ENCODE data around the gene CACNB4. TPM values are rescaled to one million over a fixed set of nuclear protein-coding genes. Genes with fewer than 3 reads are reported as not detected.

Gene CACNB4
- total RNA-seq, 4 donors from 2014 or later = 0.20 to 1.6 (median 0.90) TPM

DNA sequence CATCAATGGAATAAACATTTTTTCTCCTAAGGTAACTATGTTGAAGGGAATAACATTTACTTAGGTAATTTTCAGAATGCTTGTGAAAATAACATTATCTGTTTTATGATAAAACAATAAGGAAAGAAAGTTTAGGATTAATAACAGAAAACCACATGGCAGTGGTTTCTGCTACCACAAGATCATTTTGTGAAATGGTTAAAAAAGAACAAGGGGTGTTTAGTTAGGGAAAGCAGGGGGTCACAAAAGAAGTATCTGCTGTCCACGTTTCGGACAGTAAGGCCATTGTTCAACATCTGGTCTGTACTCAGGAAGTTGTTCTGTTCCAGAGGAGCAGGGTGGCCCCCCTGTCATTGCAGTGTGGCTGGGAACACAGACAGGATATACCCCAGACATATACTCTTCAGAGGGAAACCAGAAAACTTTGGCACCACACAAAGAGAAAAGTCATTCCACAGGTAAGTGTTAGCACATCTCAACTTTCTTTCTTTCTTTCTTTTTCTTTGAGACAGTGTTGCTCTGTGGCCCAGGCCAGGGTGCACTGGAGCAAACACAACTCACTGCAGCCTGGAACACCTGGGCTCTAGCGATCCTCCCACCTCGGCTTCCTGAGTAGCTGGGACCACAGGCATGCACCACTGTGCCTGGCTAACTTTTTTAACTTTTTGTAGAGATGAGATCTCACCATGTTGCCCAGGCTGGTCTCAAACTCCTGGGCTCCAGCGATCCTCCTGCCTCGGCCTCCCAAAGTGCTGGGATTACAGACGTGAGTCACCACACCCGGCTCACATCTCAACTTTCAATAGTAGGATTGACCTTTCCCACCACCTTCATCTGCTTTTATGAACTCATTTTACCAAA, 255.8 kb downstream of the CACNB4 start:
- DNase-seq = no peak
- Histone ChIP-seq H3K9me3 (no peaks in the 10 kb centered on the region), H3K27me3 (no peaks in the 10 kb centered on the region), H3K4me1 (no peaks in the 10 kb centered on the region), H3K4me3 (no peak overlapping the region), H3K36me3 (no peaks in the 10 kb centered on the region), H3K27ac (no peak overlapping the region)
- WGBS, 2 donors (ENCODE audit: low coverage in 1 of 2) = 58 to 76% methylated on average over 5 to 8 of the region's 8 CpGs
- intact Hi-C loops (cut with DNase I; ENCODE audit: low total_unique reads) = no loop called here
- no peak for TF ChIP-seq POLR2AphosphoS5 (IDR thresholded peaks at IDR 0.05)
- no peak for TF ChIP-seq EP300 (IDR thresholded peaks at IDR 0.05; ENCODE audit: low read depth)
- no peak for TF ChIP-seq POLR2A (IDR thresholded peaks at IDR 0.05)
- TF ChIP-seq, protein P1, sequence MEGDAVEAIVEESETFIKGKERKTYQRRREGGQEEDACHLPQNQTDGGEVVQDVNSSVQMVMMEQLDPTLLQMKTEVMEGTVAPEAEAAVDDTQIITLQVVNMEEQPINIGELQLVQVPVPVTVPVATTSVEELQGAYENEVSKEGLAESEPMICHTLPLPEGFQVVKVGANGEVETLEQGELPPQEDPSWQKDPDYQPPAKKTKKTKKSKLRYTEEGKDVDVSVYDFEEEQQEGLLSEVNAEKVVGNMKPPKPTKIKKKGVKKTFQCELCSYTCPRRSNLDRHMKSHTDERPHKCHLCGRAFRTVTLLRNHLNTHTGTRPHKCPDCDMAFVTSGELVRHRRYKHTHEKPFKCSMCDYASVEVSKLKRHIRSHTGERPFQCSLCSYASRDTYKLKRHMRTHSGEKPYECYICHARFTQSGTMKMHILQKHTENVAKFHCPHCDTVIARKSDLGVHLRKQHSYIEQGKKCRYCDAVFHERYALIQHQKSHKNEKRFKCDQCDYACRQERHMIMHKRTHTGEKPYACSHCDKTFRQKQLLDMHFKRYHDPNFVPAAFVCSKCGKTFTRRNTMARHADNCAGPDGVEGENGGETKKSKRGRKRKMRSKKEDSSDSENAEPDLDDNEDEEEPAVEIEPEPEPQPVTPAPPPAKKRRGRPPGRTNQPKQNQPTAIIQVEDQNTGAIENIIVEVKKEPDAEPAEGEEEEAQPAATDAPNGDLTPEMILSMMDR (IDR thresholded peaks at IDR 0.05) = no peak
- in situ Hi-C loops (cut with MboI; ENCODE audit: low pct_ligation_motif_present in 1 of 4, low pct_unique_long_range_greater_than_20kb in 1 of 4, low sequenced_read_pairs in 3 of 4) = no loop called here

DNA sequence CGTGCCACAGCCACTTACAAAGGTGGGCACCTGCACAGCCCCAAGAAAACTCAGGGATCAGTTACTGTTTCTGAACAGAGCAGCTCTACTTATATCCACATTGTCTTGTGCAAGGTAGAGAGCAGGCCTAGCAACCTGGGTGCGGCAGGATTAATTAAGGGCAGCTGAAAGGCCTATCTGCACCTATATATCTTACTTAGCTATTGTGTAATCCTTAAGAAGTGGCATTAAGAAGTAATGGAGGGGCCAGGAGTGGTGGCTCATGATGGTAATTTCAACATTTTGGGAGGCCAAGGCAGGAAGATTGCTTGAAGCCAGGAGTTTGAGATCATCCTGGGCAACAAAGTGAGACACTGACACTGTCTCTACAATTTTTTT, 257.8 kb downstream of the CACNB4 start:
- WGBS, 2 donors (ENCODE audit: low coverage in 1 of 2) = 71 to 97% methylated on average over 1 to 2 of the region's 2 CpGs
- H3K36me3 ChIP-seq = no peaks in the 10 kb centered on the region
- TF ChIP-seq POLR2A (IDR thresholded peaks at IDR 0.05) (no peak), EP300 (IDR thresholded peaks at IDR 0.05; ENCODE audit: low read depth) (no peak), POLR2AphosphoS5 (IDR thresholded peaks at IDR 0.05) (no peak)
- TF ChIP-seq, protein P1 (IDR thresholded peaks at IDR 0.05) = no peak
- no peaks in the 10 kb centered on the region for H3K27me3 ChIP-seq
- H3K4me3 ChIP-seq = no peak overlapping the region
- DNase-seq = no peak
- intact Hi-C loops (cut with DNase I; ENCODE audit: low total_unique reads) (no loop called here), in situ Hi-C loops (cut with MboI; ENCODE audit: low pct_ligation_motif_present in 1 of 4, low pct_unique_long_range_greater_than_20kb in 1 of 4, low sequenced_read_pairs in 3 of 4) (no loop called here)
- no peaks in the 10 kb centered on the region for H3K4me1 ChIP-seq
- H3K9me3 ChIP-seq = no peaks in the 10 kb centered on the region
- H3K27ac ChIP-seq = no peak overlapping the region

DNA sequence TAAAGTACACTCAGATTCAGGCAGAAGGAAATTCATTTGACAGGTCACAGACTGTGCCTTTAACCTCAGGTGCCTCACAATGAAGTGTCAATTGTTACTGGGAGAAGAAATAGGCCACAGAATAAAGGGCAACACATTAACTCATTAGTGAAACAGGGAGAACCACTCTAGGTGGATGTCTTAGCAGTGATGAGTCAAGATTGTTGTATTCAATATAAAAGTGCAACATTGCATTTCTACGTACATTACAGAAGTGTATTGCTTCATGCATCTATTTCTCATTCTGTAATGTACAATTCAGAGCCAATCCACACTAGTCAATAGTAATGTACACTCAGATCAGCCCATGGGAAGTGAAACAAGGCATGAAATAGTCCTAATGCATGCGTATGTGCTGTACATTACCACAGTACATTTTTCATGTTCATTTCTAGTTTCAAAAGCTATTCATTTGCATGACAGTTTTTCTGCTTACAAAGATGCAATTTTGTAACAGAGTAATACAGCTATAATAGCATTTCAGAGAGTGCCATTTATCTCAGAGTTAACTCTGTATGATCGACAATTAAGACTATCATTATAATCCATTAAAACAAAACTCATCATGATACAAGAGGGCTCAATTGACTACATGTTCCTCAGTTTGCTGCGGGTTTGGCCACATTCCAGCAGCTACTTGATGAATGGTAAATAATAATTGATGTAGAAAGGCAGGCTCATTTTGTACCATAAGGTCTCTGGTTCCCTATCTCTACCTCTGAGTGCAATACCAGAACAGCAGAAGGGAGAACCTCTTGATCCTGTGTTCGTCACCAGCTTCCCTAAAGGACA, 258.4 kb downstream of the CACNB4 start:
- H3K27me3 ChIP-seq = no peaks in the 10 kb centered on the region
- TF ChIP-seq EP300 (IDR thresholded peaks at IDR 0.05; ENCODE audit: low read depth) = no peak
- TF ChIP-seq, protein P1 (IDR thresholded peaks at IDR 0.05) = no peak
- TF ChIP-seq POLR2A (IDR thresholded peaks at IDR 0.05) = no peak
- TF ChIP-seq POLR2AphosphoS5 (IDR thresholded peaks at IDR 0.05) = no peak
- intact Hi-C loops (cut with DNase I; ENCODE audit: low total_unique reads) (no loop called here), in situ Hi-C loops (cut with MboI; ENCODE audit: low pct_ligation_motif_present in 1 of 4, low pct_unique_long_range_greater_than_20kb in 1 of 4, low sequenced_read_pairs in 3 of 4) (no loop called here)
- H3K4me1 ChIP-seq = no peaks in the 10 kb centered on the region
- H3K36me3 ChIP-seq = no peaks in the 10 kb centered on the region
- no peak overlapping the region for H3K27ac ChIP-seq
- H3K9me3 ChIP-seq = no peaks in the 10 kb centered on the region
- no peak for DNase-seq
- WGBS, 2 donors (ENCODE audit: low coverage in 1 of 2) = 74 to 81% methylated on average over 5 of the region's 5 CpGs
- H3K4me3 ChIP-seq = no peak overlapping the region

DNA sequence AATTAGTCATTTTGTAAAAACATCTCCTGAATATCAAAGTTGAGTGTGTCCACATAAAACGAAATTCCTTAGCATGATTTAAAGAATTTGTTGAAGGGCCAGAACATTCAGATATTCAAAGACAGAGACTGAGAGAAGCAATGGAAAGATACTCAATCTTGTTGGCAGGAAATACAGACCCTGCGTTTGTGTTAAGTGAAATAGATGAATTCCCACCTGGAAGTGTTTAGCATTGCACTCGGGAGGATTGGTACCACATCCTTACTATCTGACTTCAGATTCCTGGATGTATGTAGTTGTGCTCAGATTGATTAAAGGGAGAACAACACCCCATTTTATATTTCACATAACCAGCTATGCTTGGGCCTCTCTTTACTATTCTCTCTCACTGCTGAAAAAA, 260.9 kb downstream of the CACNB4 start:
- DNase-seq = no peak
- Histone ChIP-seq H3K36me3 (no peaks in the 10 kb centered on the region), H3K4me3 (no peak overlapping the region), H3K27me3 (no peaks in the 10 kb centered on the region), H3K4me1 (no peaks in the 10 kb centered on the region), H3K27ac (no peak overlapping the region), H3K9me3 (no peaks in the 10 kb centered on the region)
- in situ Hi-C loops (cut with MboI; ENCODE audit: low pct_ligation_motif_present in 1 of 4, low pct_unique_long_range_greater_than_20kb in 1 of 4, low sequenced_read_pairs in 3 of 4) = no loop called here
- intact Hi-C loops (cut with DNase I; ENCODE audit: low total_unique reads) = no loop called here
- WGBS, 2 donors (ENCODE audit: low coverage in 1 of 2) = 72 to 88% methylated on average over 3 of the region's 3 CpGs
- TF ChIP-seq POLR2A (IDR thresholded peaks at IDR 0.05) (no peak), POLR2AphosphoS5 (IDR thresholded peaks at IDR 0.05) (no peak), EP300 (IDR thresholded peaks at IDR 0.05; ENCODE audit: low read depth) (no peak)
- TF ChIP-seq, protein P1 (IDR thresholded peaks at IDR 0.05) = no peak
